Testis (tissue), 3 donors: ENCODE data around the gene METTL25. TPM values are rescaled to one million over a fixed set of nuclear protein-coding genes. Genes with fewer than 3 reads are reported as not detected.

ENCODE experiments used
- DNase-seq: peaks from one replicate; pipeline ENCODE4 v3.0.0-alpha.2; 2019
- H3K27ac ChIP-seq, 2 donors: fragments of 200-600 bp; sonication (generic); one replicate each; pipeline ENCODE4 v1.5.1; 2019
- H3K27me3 ChIP-seq: fragments of 200-600 bp; sonication (generic); one replicate; pipeline ENCODE4 v1.5.1; 2019
- H3K36me3 ChIP-seq: fragments of 200-600 bp; sonication (generic); one replicate; pipeline ENCODE4 v1.5.1; 2017; ENCODE audit warnings: low read depth; ENCODE audit errors: missing control alignments
- H3K4me1 ChIP-seq: fragments of 200-600 bp; sonication (generic); one replicate; pipeline ENCODE4 v1.5.1; 2019
- H3K4me3 ChIP-seq, 2 donors: fragments of 200-600 bp; sonication (generic); one replicate each; pipeline ENCODE4 v1.5.1; 2017 to 2019
- H3K9me3 ChIP-seq: fragments of 200-600 bp; sonication (generic); one replicate; pipeline ENCODE4 v1.5.1; 2017
- CTCF ChIP-seq, 3 experiments: fragments of 450-650 bp in 2 of 3; fragments of 200-600 bp in 1 of 3; sonication (generic) in 1 of 3; IDR thresholded peaks; one replicate each; pipeline ENCODE4 v1.5.1; 2016 to 2019; ENCODE audit warnings: antibody characterized with exemption in 3 of 3, mild to moderate bottlenecking in 2 of 3, moderate library complexity in 1 of 3
- POLR2A ChIP-seq: fragments of 450-650 bp; IDR thresholded peaks from one replicate; pipeline ENCODE4 v1.6.1; 2017; ENCODE audit warnings: antibody characterized with exemption, mild to moderate bottlenecking, moderate library complexity
- WGBS, 2 donors: methylation state at CpG; one replicate each; pipeline ENCODE4 v1.1.5; 2018; 5-methylcytosine and 5-hydroxymethylcytosine counted together
- intact Hi-C: fragments of 100-400 bp; cut with DNase I; formaldehyde crosslinking; loops from one replicate; pipeline ENCODE4 v1.15.1; 2023; ENCODE audit warnings: low total_unique reads
- polyA plus RNA-seq: library from polyadenylated mRNA; stranded (reverse); fragments of 350-450 nt; fragmentation: Illumina TruSeq; extraction: RNeasy Lipid Tissue Mini Kit (QIAGEN cat#74804); gene quantifications from one replicate; pipeline ENCODE4 v1.2.3, GENCODE V29; 2014; ENCODE audit warnings: low read depth, low replicate concordance; ENCODE audit not compliant: insufficient read depth
- total RNA-seq, 2 donors: library from RNA; depleted of rRNA; stranded (reverse); fragments of >200 nt; gene quantifications; one replicate each; pipeline ENCODE4 v1.2.3, GENCODE V29; 2016

METTL25 gene
- total and polyA plus RNA-seq, 3 donors from 2014 or later: 9.0 to 11.3 (median 10.8) TPM

- H3K9me3 ChIP-seq: no peaks in the 10 kb centered on the region
Measured at GRCh38 chr12:82486524-82487235, 128.4 kb downstream of the METTL25 start.

GRCh38 chr12:82504409-82504808, 146.1 kb downstream of the METTL25 start:
- intact Hi-C loops: no loop called here
- WGBS, 2 donors: 38 to 44% methylated on average over 4 of the region's 4 CpGs
- Histone ChIP-seq H3K27me3 (no peaks in the 10 kb centered on the region), H3K36me3 (no peaks in the 10 kb centered on the region), H3K9me3 (no peaks in the 10 kb centered on the region), H3K4me3 (no peak overlapping the region), H3K4me1 (no peaks in the 10 kb centered on the region), H3K27ac (no peak overlapping the region)
- TF ChIP-seq CTCF (IDR thresholded peaks at IDR 0.05) (no peak), POLR2A (no peak)
- DNase-seq: no peak

More at GRCh38 chr12:82486524-82487235, 128.4 kb downstream of the METTL25 start:
- Histone ChIP-seq H3K4me3 (no peak overlapping the region), H3K4me1 (no peaks in the 10 kb centered on the region), H3K36me3 (no peaks in the 10 kb centered on the region), H3K27me3 (no peaks in the 10 kb centered on the region), H3K27ac (no peak overlapping the region)
- intact Hi-C loops: no loop called here
- TF ChIP-seq POLR2A (no peak), CTCF (IDR thresholded peaks at IDR 0.05) (no peak)
- no peak for DNase-seq
- WGBS, 2 donors: 77 to 85% methylated on average over 2 of the region's 2 CpGs

- Histone ChIP-seq H3K36me3 (no peaks in the 10 kb centered on the region), H3K4me3 (no peak overlapping the region), H3K4me1 (no peaks in the 10 kb centered on the region), H3K27ac (no peak overlapping the region), H3K27me3 (no peaks in the 10 kb centered on the region), H3K9me3 (no peaks in the 10 kb centered on the region)
- DNase-seq: no peak
- intact Hi-C loops: no loop called here
- no peak for TF ChIP-seq CTCF (IDR thresholded peaks at IDR 0.05)
- no peak for TF ChIP-seq POLR2A
- 55 to 61% methylated on average over 3 of the region's 3 CpGs for WGBS, 2 donors
Measured at GRCh38 chr12:82505150-82505549, 146.8 kb downstream of the METTL25 start.

- intact Hi-C loops: no loop called here
- no peaks in the 10 kb centered on the region for H3K36me3 ChIP-seq
- no peak for DNase-seq
Measured at GRCh38 chr12:82507686-82508085, 149.4 kb downstream of the METTL25 start.

More at GRCh38 chr12:82507686-82508085, 149.4 kb downstream of the METTL25 start:
- 86 to 91% methylated on average over 2 of the region's 2 CpGs for WGBS, 2 donors
- no peak for TF ChIP-seq CTCF (IDR thresholded peaks at IDR 0.05)
- TF ChIP-seq POLR2A: no peak
- H3K4me3 ChIP-seq: no peak overlapping the region
- H3K9me3 ChIP-seq: no peaks in the 10 kb centered on the region
- no peak overlapping the region for H3K27ac ChIP-seq
- no peaks in the 10 kb centered on the region for H3K27me3 ChIP-seq
- H3K4me1 ChIP-seq: no peaks in the 10 kb centered on the region
